ENCODE data around the gene CSH1. TPM values are rescaled to one million over a fixed set of nuclear protein-coding genes. Genes with fewer than 3 reads are reported as not detected.
A peak's percentile ranks its signal among the peaks of the same experiment; 100 is the strongest.
"Not testable (repeated sequence)": the region's sequence is repeated elsewhere in the genome, so short reads cannot be mapped to it uniquely, and the experiment has no call there.

The CSH1 gene
- polyA plus RNA-seq, 2 of the 4 experiments (the other 2 are of a cell fraction) = not detected

DNA sequence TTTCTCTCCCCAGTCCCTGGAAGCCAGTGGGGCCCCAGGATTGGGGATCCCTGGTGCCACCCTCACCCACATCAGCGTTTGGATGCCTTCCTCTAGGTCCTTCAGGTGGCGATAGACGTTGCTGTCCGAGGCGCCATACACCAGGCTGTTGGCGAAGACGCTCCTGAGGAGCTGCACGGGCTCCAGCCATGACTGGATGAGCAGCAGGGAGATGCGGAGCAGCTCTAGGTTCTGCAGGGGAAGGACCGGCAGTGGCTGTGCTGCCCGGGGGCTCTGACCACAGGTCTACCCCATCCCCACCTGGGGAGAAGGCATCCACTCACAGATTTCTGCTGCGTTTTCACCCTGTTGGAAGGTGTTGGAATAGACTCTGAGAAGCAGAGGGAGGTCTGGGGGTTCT is 15.7 kb downstream of the CSH1 start:
- Histone ChIP-seq H3K4me3 (no peak overlapping the region), H3K4me1 (no peaks in the 10 kb centered on the region), H3K9me3 (no peaks in the 10 kb centered on the region; the same call in 2 of the 3 replicates), H3K4me2 (no peak overlapping the region), H3K27ac (no peak overlapping the region)
- POLR2A ChIA-PET = no interaction called here
- CTCF ChIA-PET = interaction anchor here (0.6 to 4.4 kb wide), 8 partner anchors 9 to 94 kb away, joined by 3 to 56 read pairs (median 6); partner anchors contain the start of gene CSHL1
- TF ChIP-seq HDAC2 (IDR thresholded peaks at IDR 0.05) (no peak), FOXS1 (CRISPR knock-in tag; IDR thresholded peaks at IDR 0.05) (no peak), EHMT2 (IDR thresholded peaks at IDR 0.05; ENCODE audit: low read depth) (no peak), ESRRA (IDR thresholded peaks at IDR 0.05; ENCODE audit: borderline replicate concordance, low read length) (no peak), NFE2L2 (conservative IDR thresholded peaks at IDR 0.05; ENCODE audit: low read length) (no peak), RCOR1 (IDR thresholded peaks at IDR 0.05; ENCODE audit: low read depth, low read length) (no peak), BHLHE40 (IDR thresholded peaks at IDR 0.05; ENCODE audit: low read depth, low read length) (no peak)
- peak; percentile 6 to 9; a peak in 2 of 6 replicates for ATAC-seq
- WGBS (ENCODE audit: missing lambda C conversion rate) = 70% methylated on average over 12 of the region's 12 CpGs
- no peak for DNase-seq (ENCODE audit: low read depth in 1 of 2, low spot score in 1 of 2)
- FAIRE-seq = no peak

GRCh38 chr17:63878413-63878812 is 18.0 kb downstream of the CSH1 start:
- FAIRE-seq; H3K4me3 ChIP-seq; H3K9me3 ChIP-seq; ATAC-seq; H3K4me1 ChIP-seq; H3K27ac ChIP-seq; POLR2A ChIA-PET; H3K4me2 ChIP-seq; DNase-seq (ENCODE audit: low read depth in 1 of 2, low spot score in 1 of 2): not testable (repeated sequence)
- CTCF ChIA-PET = interaction anchor here (0.5 to 3.9 kb wide), 9 partner anchors 11 to 262 kb away, joined by 3 to 30 read pairs (median 3); partner anchors contain the start of gene CSHL1
- 43% methylated on average over 9 of the region's 9 CpGs for WGBS (ENCODE audit: missing lambda C conversion rate)

GRCh38 chr17:63874693-63875092 is 21.7 kb downstream of the CSH1 start:
- DNase-seq (ENCODE audit: low read depth in 1 of 2, low spot score in 1 of 2); POLR2A ChIA-PET; H3K9me3 ChIP-seq; H3K4me1 ChIP-seq; ATAC-seq; H3K27ac ChIP-seq; FAIRE-seq; H3K4me2 ChIP-seq; H3K4me3 ChIP-seq: not testable (repeated sequence)
- WGBS (ENCODE audit: missing lambda C conversion rate) = 68% methylated on average over 6 of the region's 6 CpGs
- CTCF ChIA-PET = interaction anchor here (0.9 to 4.4 kb wide), 6 partner anchors 8 to 263 kb away, joined by 3 to 21 read pairs (median 4); no protein-coding TSS in a partner anchor

- H3K9me3 ChIP-seq; H3K4me3 ChIP-seq; POLR2A ChIA-PET; DNase-seq (ENCODE audit: low read depth in 1 of 2, low spot score in 1 of 2); H3K4me1 ChIP-seq; H3K27ac ChIP-seq; H3K4me2 ChIP-seq; FAIRE-seq: not testable (repeated sequence)
- CTCF ChIA-PET = interaction anchor here (0.9 to 4.4 kb wide), 6 partner anchors 8 to 263 kb away, joined by 3 to 21 read pairs (median 4); no protein-coding TSS in a partner anchor
- WGBS (ENCODE audit: missing lambda C conversion rate) = 72% methylated on average over 6 of the region's 8 CpGs
- peak in 1 of 2 experiments; percentile 71; a peak in 3 of 6 replicates for ATAC-seq
Observed at GRCh38 chr17:63874061-63874626, 22.2 kb downstream of the CSH1 start.

DNA sequence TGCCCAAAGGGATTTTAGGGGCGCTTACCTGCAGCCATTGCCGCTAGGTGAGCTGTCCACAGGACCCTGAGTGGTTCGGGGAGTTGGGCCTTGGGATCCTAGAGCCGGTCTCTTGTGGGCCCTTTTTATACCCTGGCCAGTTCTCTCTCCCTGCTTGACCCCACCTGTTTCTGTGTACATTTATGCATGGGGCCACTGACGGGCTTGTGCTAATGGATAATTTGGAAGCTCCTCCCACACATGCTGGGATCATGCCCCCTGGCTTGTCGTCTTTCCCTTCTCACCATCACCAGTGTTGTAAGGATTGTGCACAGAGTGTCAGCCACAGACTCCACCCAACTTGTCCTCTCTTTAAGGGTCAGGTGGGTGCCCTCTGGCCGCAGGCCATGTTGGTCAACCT is 22.8 kb downstream of the CSH1 start, which contains the start of gene CSH2:
Gene CSH2, minus strand, starts transcription at position 101 of the 400 bp plus-strand sequence. Its CDS starts 63 bp downstream, at position 38.
- H3K27ac ChIP-seq; H3K9me3 ChIP-seq; ATAC-seq; DNase-seq (ENCODE audit: low read depth in 1 of 2, low spot score in 1 of 2); H3K4me2 ChIP-seq; H3K4me1 ChIP-seq; FAIRE-seq; H3K4me3 ChIP-seq; POLR2A ChIA-PET: not testable (repeated sequence)
- 49% methylated on average over 6 of the region's 7 CpGs for WGBS (ENCODE audit: missing lambda C conversion rate)
- CTCF ChIA-PET = interaction anchor here (1.1 to 4.4 kb wide), 3 partner anchors 16 to 264 kb away, joined by 3 to 21 read pairs (median 3); no protein-coding TSS in a partner anchor

- CTCF ChIA-PET = interaction anchor here (7.7 kb wide), 1 partner anchor 11 kb away, joined by 56 read pairs; the partner anchor contains the start of gene GH2
- POLR2A ChIA-PET; H3K27ac ChIP-seq; H3K4me2 ChIP-seq; DNase-seq (ENCODE audit: low read depth in 1 of 2, low spot score in 1 of 2); H3K4me1 ChIP-seq; ATAC-seq; H3K9me3 ChIP-seq; FAIRE-seq; H3K4me3 ChIP-seq: not testable (repeated sequence)
- WGBS (ENCODE audit: missing lambda C conversion rate) = 70% methylated on average over 15 of the region's 15 CpGs
Observed at GRCh38 chr17:63871646-63872365, 24.6 kb downstream of the CSH1 start.

DNA sequence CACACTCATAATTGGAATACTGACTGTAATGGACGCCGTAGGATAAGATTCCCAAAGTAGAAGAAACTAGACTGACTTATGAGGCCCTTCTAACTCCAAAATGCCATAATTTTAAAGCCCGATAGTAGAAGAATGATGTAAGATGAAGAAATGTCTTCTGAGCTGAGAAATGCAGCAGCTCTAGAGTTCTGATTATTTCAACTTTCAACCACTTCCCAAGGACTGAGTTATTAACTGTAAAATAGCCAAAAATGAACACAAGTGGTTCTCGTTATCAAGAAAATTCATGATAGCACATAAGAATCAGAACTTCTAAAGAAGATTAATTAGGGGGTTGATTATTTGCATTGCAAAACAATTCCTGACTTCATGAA is 26.1 kb downstream of the CSH1 start:
- WGBS (ENCODE audit: missing lambda C conversion rate) = 84% methylated on average over 4 of the region's 4 CpGs
- H3K9me3 ChIP-seq; H3K4me3 ChIP-seq; ATAC-seq; POLR2A ChIA-PET; H3K27ac ChIP-seq; H3K4me2 ChIP-seq; DNase-seq (ENCODE audit: low read depth in 1 of 2, low spot score in 1 of 2); FAIRE-seq; H3K4me1 ChIP-seq: not testable (repeated sequence)
- CTCF ChIA-PET = interaction anchor here (1.1 to 7.7 kb wide), 5 partner anchors 12 to 32 kb away, joined by 4 to 90 read pairs (median 44); partner anchors contain the start of gene GH2

All from A549 (cell line).